ENCODE results near the gene CTNND1.
"Not testable (repeated sequence)": the region's sequence is repeated elsewhere in the genome, so short reads cannot be mapped to it uniquely, and the experiment has no call there.

Gene CTNND1

GRCh38 chr11:57818812-57819211 lies 57.2 kb downstream of the CTNND1 start:
- TF ChIP-seq, protein P1, sequence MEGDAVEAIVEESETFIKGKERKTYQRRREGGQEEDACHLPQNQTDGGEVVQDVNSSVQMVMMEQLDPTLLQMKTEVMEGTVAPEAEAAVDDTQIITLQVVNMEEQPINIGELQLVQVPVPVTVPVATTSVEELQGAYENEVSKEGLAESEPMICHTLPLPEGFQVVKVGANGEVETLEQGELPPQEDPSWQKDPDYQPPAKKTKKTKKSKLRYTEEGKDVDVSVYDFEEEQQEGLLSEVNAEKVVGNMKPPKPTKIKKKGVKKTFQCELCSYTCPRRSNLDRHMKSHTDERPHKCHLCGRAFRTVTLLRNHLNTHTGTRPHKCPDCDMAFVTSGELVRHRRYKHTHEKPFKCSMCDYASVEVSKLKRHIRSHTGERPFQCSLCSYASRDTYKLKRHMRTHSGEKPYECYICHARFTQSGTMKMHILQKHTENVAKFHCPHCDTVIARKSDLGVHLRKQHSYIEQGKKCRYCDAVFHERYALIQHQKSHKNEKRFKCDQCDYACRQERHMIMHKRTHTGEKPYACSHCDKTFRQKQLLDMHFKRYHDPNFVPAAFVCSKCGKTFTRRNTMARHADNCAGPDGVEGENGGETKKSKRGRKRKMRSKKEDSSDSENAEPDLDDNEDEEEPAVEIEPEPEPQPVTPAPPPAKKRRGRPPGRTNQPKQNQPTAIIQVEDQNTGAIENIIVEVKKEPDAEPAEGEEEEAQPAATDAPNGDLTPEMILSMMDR (conservative IDR thresholded peaks at IDR 0.05; ENCODE audit: low read length): no peak
- DNase-seq (ENCODE audit: low read depth): no peak

DNA sequence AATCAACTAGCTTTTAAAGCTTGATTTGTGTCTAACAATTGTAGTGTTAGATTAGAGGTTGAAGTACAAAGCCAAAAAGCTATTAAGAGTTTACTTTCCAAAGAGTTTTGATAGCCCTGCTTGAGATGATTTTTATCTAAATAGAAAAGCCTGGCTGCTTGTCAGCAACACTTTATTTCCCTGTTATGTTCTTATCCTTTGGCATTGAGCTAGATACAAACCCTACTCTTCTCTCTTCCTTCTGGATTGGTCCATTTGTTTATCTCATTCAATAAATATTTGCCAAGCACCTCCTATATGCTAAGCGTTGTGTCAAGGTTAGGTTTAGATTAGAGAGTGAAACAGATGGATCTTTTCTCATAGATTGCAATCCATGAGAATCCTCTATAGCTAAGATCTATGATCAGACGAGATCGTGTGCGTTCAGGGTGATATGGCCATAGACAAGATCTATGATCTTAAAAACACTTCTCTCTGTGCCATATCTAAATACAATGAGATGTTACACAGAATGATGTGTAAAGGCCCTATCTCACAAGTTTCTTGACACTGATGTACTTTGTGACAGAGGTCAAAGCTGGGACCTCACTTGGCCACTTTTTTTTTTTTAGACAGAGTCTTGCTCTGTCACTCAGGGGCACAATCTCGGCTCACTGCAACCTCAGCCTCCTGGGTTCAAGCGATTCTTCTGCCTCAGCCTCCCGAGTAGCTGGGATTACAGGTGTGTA lies 57.8 kb downstream of the CTNND1 start:
- TF ChIP-seq, protein P1 (conservative IDR thresholded peaks at IDR 0.05; ENCODE audit: low read length): no peak
- DNase-seq (ENCODE audit: low read depth): no peak
- no peak overlapping the region for H3K4me3 ChIP-seq (ENCODE audit: low read length)

More at GRCh38 chr11:57818812-57819211, 57.2 kb downstream of the CTNND1 start:
- H3K4me3 ChIP-seq (ENCODE audit: low read length): no peak overlapping the region

- H3K4me3 ChIP-seq (ENCODE audit: low read length): no peak overlapping the region
- TF ChIP-seq, protein P1 (conservative IDR thresholded peaks at IDR 0.05; ENCODE audit: low read length): no peak
- no peak for DNase-seq (ENCODE audit: low read depth)
Observed at GRCh38 chr11:57823859-57824258, 62.3 kb downstream of the CTNND1 start.

GRCh38 chr11:57834852-57835251 lies 73.2 kb downstream of the CTNND1 start:
- no peak for DNase-seq (ENCODE audit: low read depth)
- TF ChIP-seq, protein P1 (conservative IDR thresholded peaks at IDR 0.05; ENCODE audit: low read length): no peak
- no peak overlapping the region for H3K4me3 ChIP-seq (ENCODE audit: low read length)

GRCh38 chr11:57838609-57839008 lies 77.0 kb downstream of the CTNND1 start:
- not testable (repeated sequence) for DNase-seq (ENCODE audit: low read depth); H3K4me3 ChIP-seq (ENCODE audit: low read length)

DNA sequence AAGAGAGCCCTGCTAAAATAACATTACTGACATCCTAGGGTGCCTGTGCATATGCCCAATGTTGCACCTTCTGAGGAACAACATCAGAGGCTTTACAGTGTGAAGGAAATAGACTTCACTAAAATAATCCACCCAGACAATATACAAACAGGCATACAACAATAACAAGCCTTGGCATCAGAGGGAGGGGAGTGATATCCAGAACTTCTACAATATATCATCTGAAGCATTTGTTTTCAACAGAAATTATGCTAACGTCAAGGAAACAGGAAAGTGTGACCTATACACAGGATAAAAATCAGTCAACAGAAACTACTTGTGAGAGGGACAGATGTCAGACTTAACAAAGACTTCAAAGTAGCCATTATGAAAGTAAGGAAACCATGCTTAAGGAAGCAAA lies 81.3 kb downstream of the CTNND1 start:
- TF ChIP-seq, protein P1 (conservative IDR thresholded peaks at IDR 0.05; ENCODE audit: low read length): no peak
- no peak for DNase-seq (ENCODE audit: low read depth)
- no peak overlapping the region for H3K4me3 ChIP-seq (ENCODE audit: low read length)

- no peak overlapping the region for H3K4me3 ChIP-seq (ENCODE audit: low read length)
- TF ChIP-seq, protein P1 (conservative IDR thresholded peaks at IDR 0.05; ENCODE audit: low read length): no peak
- no peak for DNase-seq (ENCODE audit: low read depth)
Observed at GRCh38 chr11:57867966-57868365, 106.4 kb downstream of the CTNND1 start.

All from AG10803 (cell line).